HepG2 (cell line): ENCODE results near the gene RNF14. TPM values are rescaled to one million over a fixed set of nuclear protein-coding genes. Genes with fewer than 3 reads are reported as not detected.
A peak's percentile ranks its signal among the peaks of the same experiment; 100 is the strongest.

Experiments
- ATAC-seq: fragments of 200-7000 bp; cut with Tn5 transposase; 3 replicates; pipeline ENCODE4 v1.9.1; 2020; ENCODE audit warnings: mild to moderate bottlenecking, moderate library complexity
- BruUV-seq: library from RNA; stranded (reverse); fragments of 400-500 nt; replicated peaks from 2 replicates; lab custom pipeline; 2021; lab: Mats Ljungman, UMichigan
- CTCF ChIA-PET: fragments of 300-600 bp; formaldehyde crosslinking; extraction: SDS; loops from one replicate; lab custom pipeline; 2021; ENCODE audit warnings: low total read pairs, inconsistent platforms, low intra/inter-chr PET ratio; lab: Yijun Ruan, JAX
- POLR2A ChIA-PET: fragments of 350-600 bp; sonication (Branson Sonifier 250); formaldehyde crosslinking; loops from one replicate; lab custom pipeline; 2020; ENCODE audit warnings: antibody characterized with exemption, inconsistent platforms; lab: Yijun Ruan, JAX
- DNase-seq: peaks from one replicate; pipeline ENCODE4 v3.0.0-alpha.2; 2015; ENCODE audit warnings: low spot score
- FAIRE-seq: peaks from 3 replicates; lab custom pipeline; 2011; peaks lifted over from hg19 to GRCh38; lab: Jason Lieb, UNC
- H2AFZ ChIP-seq: one replicate; pipeline ENCODE4 v1.6.1; 2011; ENCODE audit warnings: low read length, inconsistent platforms
- H3K27ac ChIP-seq: fragments of 300-600 bp; 3 replicates; pipeline ENCODE4 v1.8.0; 2011; ENCODE audit warnings: mixed run types, mild to moderate bottlenecking, mixed read lengths, low read length, inconsistent platforms; ENCODE audit not compliant: insufficient read depth; ENCODE audit errors: extremely low read length
- H3K27me3 ChIP-seq, 2 experiments: fragments of 200-600 bp in 1 of 2; 2 replicates in 1 of 2; 3 replicates in 1 of 2; pipeline versions ENCODE4 v1.6.0 to v1.8.0; 2011; ENCODE audit warnings: low read length in 2 of 2, mild to moderate bottlenecking in 2 of 2, moderate library complexity in 2 of 2, inconsistent platforms in 1 of 2; ENCODE audit not compliant: insufficient read depth in 2 of 2, control insufficient read depth in 1 of 2
- H3K36me3 ChIP-seq, 2 experiments: fragments of 200-600 bp in 1 of 2; replicated peaks in 1 of 2; 2 replicates in 1 of 2; 3 replicates in 1 of 2; pipeline versions ENCODE4 v1.5.1 to v1.8.0; 2011; ENCODE audit warnings: low read length in 2 of 2, inconsistent platforms in 1 of 2; ENCODE audit not compliant: insufficient read depth in 2 of 2, control insufficient read depth in 1 of 2
- H3K4me1 ChIP-seq: 2 replicates; pipeline ENCODE4 v1.5.1; 2012; ENCODE audit warnings: low read length, inconsistent platforms; ENCODE audit not compliant: insufficient read depth
- H3K4me2 ChIP-seq: 2 replicates; pipeline ENCODE4 v1.6.0; 2011; ENCODE audit warnings: low read depth, low read length, inconsistent platforms
- H3K4me3 ChIP-seq, 3 experiments: fragments of 200-600 bp in 1 of 3; sonication (generic), shearing (Covaris generic) in 1 of 3; replicated peaks in 1 of 3; 2 replicates each; pipeline ENCODE4 v1.5.1; 2011 to 2016; ENCODE audit warnings: low read length in 3 of 3, inconsistent platforms in 2 of 3, low read depth in 2 of 3, mild to moderate bottlenecking in 2 of 3, control low read depth in 1 of 3, mixed read lengths in 1 of 3; ENCODE audit not compliant: insufficient read depth in 1 of 3
- H3K79me2 ChIP-seq: one replicate; pipeline ENCODE4 v1.6.1; 2011; ENCODE audit warnings: low read length, inconsistent platforms; ENCODE audit not compliant: insufficient read depth
- H3K9ac ChIP-seq: 2 replicates; pipeline ENCODE4 v1.6.0; 2011; ENCODE audit warnings: mild to moderate bottlenecking, low read depth, low read length, inconsistent platforms; ENCODE audit not compliant: insufficient read depth
- H3K9me3 ChIP-seq: 2 replicates; pipeline ENCODE4 v1.5.1; 2012; ENCODE audit warnings: mild to moderate bottlenecking, low read length
- H4K20me1 ChIP-seq: 2 replicates; pipeline ENCODE4 v1.6.0; 2011; ENCODE audit warnings: inconsistent platforms, mild to moderate bottlenecking, low read length, moderate library complexity; ENCODE audit not compliant: insufficient read depth
- HNF4G ChIP-seq, 2 experiments: sonication (generic) in 1 of 2; formaldehyde crosslinking in 1 of 2; IDR thresholded peaks; 2 replicates each; pipeline versions ENCODE4 v1.4.0 to v1.6.1; 2011 to 2020; ENCODE audit warnings: borderline replicate concordance in 2 of 2, low read depth in 2 of 2, mild to moderate bottlenecking in 2 of 2, low read length in 1 of 2, missing genetic modification reagents in 1 of 2, moderate library complexity in 1 of 2
- HNRNPH1 ChIP-seq: fragments of 200-400 bp; formaldehyde crosslinking; optimal IDR thresholded peaks from 2 replicates; pipeline ENCODE3; 2017; ENCODE audit warnings: mild to moderate bottlenecking, low read depth, low read length
- HNRNPLL ChIP-seq: fragments of 200-400 bp; formaldehyde crosslinking; IDR thresholded peaks from 2 replicates; pipeline ENCODE4 v1.6.1; 2017; ENCODE audit warnings: mild to moderate bottlenecking, low read depth, low read length; ENCODE audit not compliant: poor library complexity, severe bottlenecking
- MAFF ChIP-seq: IDR thresholded peaks from 2 replicates; pipeline ENCODE4 v1.6.1; 2011; ENCODE audit warnings: low read depth, low read length, improper control_type of control experiment
- MAFK ChIP-seq, 2 experiments: IDR thresholded peaks in 1 of 2; conservative IDR thresholded peaks in 1 of 2; 2 replicates each; pipeline ENCODE4 v1.6.1; 2011; ENCODE audit warnings: improper control_type of control experiment in 2 of 2, low read length in 2 of 2
- NR2F6 ChIP-seq, 2 experiments: IDR thresholded peaks; 2 replicates each; pipeline ENCODE4 v1.6.1; 2016; ENCODE audit warnings: antibody characterized with exemption in 1 of 2, mild to moderate bottlenecking in 1 of 2
- PAX8 ChIP-seq: sonication (generic); formaldehyde crosslinking; IDR thresholded peaks from 2 replicates; pipeline ENCODE4 v1.8.0; 2022; ENCODE audit warnings: mild to moderate bottlenecking, missing genetic modification reagents, borderline replicate concordance
- SRSF9 ChIP-seq: fragments of 200-400 bp; formaldehyde crosslinking; IDR thresholded peaks from 2 replicates; pipeline ENCODE4 v1.6.1; 2018; ENCODE audit warnings: borderline replicate concordance, mild to moderate bottlenecking, low read depth, low read length; ENCODE audit not compliant: insufficient read depth, poor library complexity, severe bottlenecking
- XRCC5 ChIP-seq: fragments of 200-400 bp; formaldehyde crosslinking; optimal IDR thresholded peaks from 2 replicates; pipeline ENCODE3; 2017; ENCODE audit warnings: mild to moderate bottlenecking, low read length
- ZNF224 ChIP-seq: sonication (generic); formaldehyde crosslinking; IDR thresholded peaks from 2 replicates; pipeline ENCODE4 v1.5.0; 2020; ENCODE audit warnings: mild to moderate bottlenecking, missing genetic modification reagents
- ZNF232 ChIP-seq: sonication (generic); formaldehyde crosslinking; IDR thresholded peaks from 2 replicates; pipeline ENCODE4 v1.4.0; 2020; ENCODE audit warnings: missing genetic modification reagents, borderline replicate concordance
- ZNF292 ChIP-seq: sonication (generic); formaldehyde crosslinking; IDR thresholded peaks from 2 replicates; pipeline ENCODE4 v1.8.1; 2022; ENCODE audit warnings: mild to moderate bottlenecking, low read depth, missing genetic modification reagents, borderline replicate concordance
- WGBS: methylation state at CpG from one replicate; pipeline ENCODE4 v1.1.6; 2017; ENCODE audit warnings: low lambda C conversion rate; 5-methylcytosine and 5-hydroxymethylcytosine counted together
- in situ Hi-C: cut with HindIII; loops from 2 replicates; pipeline ENCODE4 v1.10.0; 2017; ENCODE audit warnings: low pct_unique_long_range_greater_than_20kb; ENCODE audit not compliant: extremely low pct_ligation_motif_present
- intact Hi-C: fragments of 100-400 bp; cut with micrococcal nuclease; formaldehyde crosslinking; loops from one replicate; pipeline ENCODE4 v1.10.0; 2022; ENCODE audit not compliant: unreplicated experiment
- polyA plus RNA-seq, 8 experiments: library from polyadenylated mRNA; depleted of rRNA in 3 of 8; stranded (reverse) in 7 of 8; unstranded in 1 of 8; fragments of >200 nt; fragmentation: Illumina TruSeq in 4 of 8; extraction: Trizol in 4 of 8; gene quantifications; 2 replicates each; pipeline versions ENCODE4 v1.2.1 to v1.2.3, GENCODE V29; 2011 to 2016; ENCODE audit warnings: low read depth in 4 of 8, missing spikeins in 1 of 8, mixed read lengths in 1 of 8; ENCODE audit not compliant: insufficient read depth in 1 of 8
- total RNA-seq, 5 experiments: library from RNA; depleted of rRNA; stranded (reverse); fragments of >200 nt; fragmentation: Illumina TruSeq; extraction: Trizol; gene quantifications; 2 replicates each; pipeline ENCODE4 v1.2.3, GENCODE V29; 2016; ENCODE audit warnings: low read depth in 1 of 5
- TF ChIP-seq, protein P1 (sequence below): sonication (generic); formaldehyde crosslinking; IDR thresholded peaks from 2 replicates; pipeline ENCODE4 v1.5.0; 2020; ENCODE audit warnings: mild to moderate bottlenecking, missing genetic modification reagents, moderate library complexity
- TF ChIP-seq, protein P2 (sequence below): sonication (generic); formaldehyde crosslinking; IDR thresholded peaks from 2 replicates; pipeline ENCODE4 v1.4.0; 2020; ENCODE audit warnings: missing genetic modification reagents
- TF ChIP-seq, protein P3 (sequence below): sonication (generic); formaldehyde crosslinking; IDR thresholded peaks from 2 replicates; pipeline ENCODE4 v1.5.0; 2020; ENCODE audit warnings: mild to moderate bottlenecking, missing genetic modification reagents
- TF ChIP-seq, protein P4 (sequence below): sonication (generic); formaldehyde crosslinking; conservative IDR thresholded peaks from 2 replicates; pipeline ENCODE4 v1.8.1; 2023; ENCODE audit warnings: missing genetic modification reagents

The RNF14 gene
- total and polyA plus RNA-seq, 2 of the 13 experiments (the other 11 are each of a cell fraction or from before 2014, with no cell fraction given): 11.3 to 28.1 TPM

DNA sequence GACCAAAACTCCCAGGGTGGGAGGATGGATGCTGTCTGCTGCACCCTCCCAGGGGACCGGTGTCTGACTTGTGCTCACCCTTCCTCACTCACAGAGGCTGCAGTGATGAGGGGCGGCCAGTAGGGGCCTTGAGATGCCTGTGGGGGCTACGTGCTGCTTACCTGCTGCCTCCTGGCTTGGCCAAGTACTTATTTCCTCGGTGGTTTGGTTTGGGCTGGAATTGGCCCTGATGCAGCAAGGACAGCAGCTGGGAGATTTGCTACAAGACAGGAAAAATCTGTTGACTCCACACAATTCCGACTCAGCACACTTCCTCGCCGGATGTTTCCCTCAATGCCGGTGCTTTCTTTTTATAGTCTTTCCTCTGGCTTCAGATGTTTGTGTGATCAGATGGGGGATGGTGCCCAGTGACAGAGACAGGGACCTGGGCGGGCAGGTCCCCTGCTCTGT is 17.5 kb upstream of the RNF14 start:
- WGBS: 65% methylated on average over 6 of the region's 9 CpGs
- TF ChIP-seq, protein P1, sequence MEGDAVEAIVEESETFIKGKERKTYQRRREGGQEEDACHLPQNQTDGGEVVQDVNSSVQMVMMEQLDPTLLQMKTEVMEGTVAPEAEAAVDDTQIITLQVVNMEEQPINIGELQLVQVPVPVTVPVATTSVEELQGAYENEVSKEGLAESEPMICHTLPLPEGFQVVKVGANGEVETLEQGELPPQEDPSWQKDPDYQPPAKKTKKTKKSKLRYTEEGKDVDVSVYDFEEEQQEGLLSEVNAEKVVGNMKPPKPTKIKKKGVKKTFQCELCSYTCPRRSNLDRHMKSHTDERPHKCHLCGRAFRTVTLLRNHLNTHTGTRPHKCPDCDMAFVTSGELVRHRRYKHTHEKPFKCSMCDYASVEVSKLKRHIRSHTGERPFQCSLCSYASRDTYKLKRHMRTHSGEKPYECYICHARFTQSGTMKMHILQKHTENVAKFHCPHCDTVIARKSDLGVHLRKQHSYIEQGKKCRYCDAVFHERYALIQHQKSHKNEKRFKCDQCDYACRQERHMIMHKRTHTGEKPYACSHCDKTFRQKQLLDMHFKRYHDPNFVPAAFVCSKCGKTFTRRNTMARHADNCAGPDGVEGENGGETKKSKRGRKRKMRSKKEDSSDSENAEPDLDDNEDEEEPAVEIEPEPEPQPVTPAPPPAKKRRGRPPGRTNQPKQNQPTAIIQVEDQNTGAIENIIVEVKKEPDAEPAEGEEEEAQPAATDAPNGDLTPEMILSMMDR (CRISPR knock-in tag): peak; percentile 39
- no peak for TF ChIP-seq SRSF9
- TF ChIP-seq HNRNPLL: no peak
- TF ChIP-seq MAFK (conservative IDR thresholded peaks at IDR 0.05 in 1 of 2, IDR thresholded peaks at IDR 0.05 in 1 of 2; ENCODE audit: low read length in 2 of 2): peak in 1 of 2 experiments; percentile 22; a peak in 1 of 4 replicates
- no peak for TF ChIP-seq HNF4G (IDR thresholded peaks at IDR 0.05; ENCODE audit: borderline replicate concordance, low read depth, low read length)
- no peak for TF ChIP-seq HNF4G (CRISPR knock-in tag; IDR thresholded peaks at IDR 0.05; ENCODE audit: borderline replicate concordance, low read depth)
- peak; percentile 33 for TF ChIP-seq XRCC5
- no peak for TF ChIP-seq PAX8
- TF ChIP-seq, protein P2, sequence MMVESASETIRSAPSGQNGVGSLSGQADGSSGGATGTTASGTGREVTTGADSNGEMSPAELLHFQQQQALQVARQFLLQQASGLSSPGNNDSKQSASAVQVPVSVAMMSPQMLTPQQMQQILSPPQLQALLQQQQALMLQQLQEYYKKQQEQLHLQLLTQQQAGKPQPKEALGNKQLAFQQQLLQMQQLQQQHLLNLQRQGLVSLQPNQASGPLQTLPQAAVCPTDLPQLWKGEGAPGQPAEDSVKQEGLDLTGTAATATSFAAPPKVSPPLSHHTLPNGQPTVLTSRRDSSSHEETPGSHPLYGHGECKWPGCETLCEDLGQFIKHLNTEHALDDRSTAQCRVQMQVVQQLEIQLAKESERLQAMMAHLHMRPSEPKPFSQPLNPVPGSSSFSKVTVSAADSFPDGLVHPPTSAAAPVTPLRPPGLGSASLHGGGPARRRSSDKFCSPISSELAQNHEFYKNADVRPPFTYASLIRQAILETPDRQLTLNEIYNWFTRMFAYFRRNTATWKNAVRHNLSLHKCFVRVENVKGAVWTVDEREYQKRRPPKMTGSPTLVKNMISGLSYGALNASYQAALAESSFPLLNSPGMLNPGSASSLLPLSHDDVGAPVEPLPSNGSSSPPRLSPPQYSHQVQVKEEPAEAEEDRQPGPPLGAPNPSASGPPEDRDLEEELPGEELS (CRISPR knock-in tag): no peak
- TF ChIP-seq HNRNPH1: no peak
- no peak for TF ChIP-seq ZNF232 (CRISPR knock-in tag)
- TF ChIP-seq, protein P3, sequence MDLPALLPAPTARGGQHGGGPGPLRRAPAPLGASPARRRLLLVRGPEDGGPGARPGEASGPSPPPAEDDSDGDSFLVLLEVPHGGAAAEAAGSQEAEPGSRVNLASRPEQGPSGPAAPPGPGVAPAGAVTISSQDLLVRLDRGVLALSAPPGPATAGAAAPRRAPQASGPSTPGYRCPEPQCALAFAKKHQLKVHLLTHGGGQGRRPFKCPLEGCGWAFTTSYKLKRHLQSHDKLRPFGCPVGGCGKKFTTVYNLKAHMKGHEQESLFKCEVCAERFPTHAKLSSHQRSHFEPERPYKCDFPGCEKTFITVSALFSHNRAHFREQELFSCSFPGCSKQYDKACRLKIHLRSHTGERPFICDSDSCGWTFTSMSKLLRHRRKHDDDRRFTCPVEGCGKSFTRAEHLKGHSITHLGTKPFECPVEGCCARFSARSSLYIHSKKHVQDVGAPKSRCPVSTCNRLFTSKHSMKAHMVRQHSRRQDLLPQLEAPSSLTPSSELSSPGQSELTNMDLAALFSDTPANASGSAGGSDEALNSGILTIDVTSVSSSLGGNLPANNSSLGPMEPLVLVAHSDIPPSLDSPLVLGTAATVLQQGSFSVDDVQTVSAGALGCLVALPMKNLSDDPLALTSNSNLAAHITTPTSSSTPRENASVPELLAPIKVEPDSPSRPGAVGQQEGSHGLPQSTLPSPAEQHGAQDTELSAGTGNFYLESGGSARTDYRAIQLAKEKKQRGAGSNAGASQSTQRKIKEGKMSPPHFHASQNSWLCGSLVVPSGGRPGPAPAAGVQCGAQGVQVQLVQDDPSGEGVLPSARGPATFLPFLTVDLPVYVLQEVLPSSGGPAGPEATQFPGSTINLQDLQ: no peak
- no peak for TF ChIP-seq NR2F6 (IDR thresholded peaks at IDR 0.05)
- TF ChIP-seq NR2F6 (CRISPR knock-in tag; IDR thresholded peaks at IDR 0.05): no peak
- TF ChIP-seq MAFF: 0 out of 2 replicates have a peak, but pooled peaks have one; percentile 5
- TF ChIP-seq ZNF292: no peak
- TF ChIP-seq ZNF224 (CRISPR knock-in tag): no peak
- TF ChIP-seq, protein P4, sequence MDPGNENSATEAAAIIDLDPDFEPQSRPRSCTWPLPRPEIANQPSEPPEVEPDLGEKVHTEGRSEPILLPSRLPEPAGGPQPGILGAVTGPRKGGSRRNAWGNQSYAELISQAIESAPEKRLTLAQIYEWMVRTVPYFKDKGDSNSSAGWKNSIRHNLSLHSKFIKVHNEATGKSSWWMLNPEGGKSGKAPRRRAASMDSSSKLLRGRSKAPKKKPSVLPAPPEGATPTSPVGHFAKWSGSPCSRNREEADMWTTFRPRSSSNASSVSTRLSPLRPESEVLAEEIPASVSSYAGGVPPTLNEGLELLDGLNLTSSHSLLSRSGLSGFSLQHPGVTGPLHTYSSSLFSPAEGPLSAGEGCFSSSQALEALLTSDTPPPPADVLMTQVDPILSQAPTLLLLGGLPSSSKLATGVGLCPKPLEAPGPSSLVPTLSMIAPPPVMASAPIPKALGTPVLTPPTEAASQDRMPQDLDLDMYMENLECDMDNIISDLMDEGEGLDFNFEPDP (CRISPR knock-in tag): no peak
- no peak for FAIRE-seq
- no peak overlapping the region for H2AFZ ChIP-seq
- in situ Hi-C loops: no loop called here
- H3K36me3 ChIP-seq: no peaks in the 10 kb centered on the region
- no TSS peak for BruUV-seq
- H3K4me1 ChIP-seq: no peaks in the 10 kb centered on the region
- H4K20me1 ChIP-seq: no peaks in the 10 kb centered on the region
- ChIA-PET POLR2A (no interaction called here), CTCF (no interaction called here)
- ATAC-seq: peak; percentile 90
- intact Hi-C loops: no loop called here
- no peak for DNase-seq
- no peak overlapping the region for H3K4me3 ChIP-seq
- H3K4me2 ChIP-seq: no peak overlapping the region
- no peak overlapping the region for H3K9ac ChIP-seq
- H3K9me3 ChIP-seq: no peaks in the 10 kb centered on the region
- H3K27me3 ChIP-seq: peaks cover 0 to under 1% of the 10 kb centered on the region in 2 experiments; a peak in 2 of 5 replicates
- H3K27ac ChIP-seq: no peak overlapping the region
- H3K79me2 ChIP-seq: no peaks in the 10 kb centered on the region
